ENCODE measurements around the gene ATP2A2. TPM values are rescaled to one million over a fixed set of nuclear protein-coding genes. Genes with fewer than 3 reads are reported as not detected.
A peak's percentile ranks its signal among the peaks of the same experiment; 100 is the strongest.
"Not testable (repeated sequence)": the region's sequence is repeated elsewhere in the genome, so short reads cannot be mapped to it uniquely, and the experiment has no call there.

The ATP2A2 gene
- total RNA-seq, 2 experiments from 2014 or later, result 95.5 to 98.6 TPM

DNA sequence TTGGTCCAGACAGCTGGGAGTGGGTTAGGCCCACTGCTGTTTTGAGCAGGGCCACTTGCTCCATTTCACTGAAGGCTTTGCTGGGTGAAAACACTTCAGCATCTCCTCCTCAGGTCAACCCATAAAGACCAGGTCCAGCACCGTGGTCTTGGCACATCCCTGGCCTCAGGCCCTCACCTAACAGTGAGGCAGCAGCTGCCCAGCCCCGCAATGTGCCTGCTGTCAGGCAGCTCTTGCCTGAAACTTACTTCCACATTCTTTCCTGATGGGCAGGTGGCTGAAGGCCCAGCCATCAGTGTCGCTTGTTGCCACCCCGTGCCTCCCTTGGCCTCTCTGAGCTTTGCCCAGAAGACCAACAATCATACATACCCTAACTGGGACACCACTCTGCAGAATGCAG is 68.0 kb downstream of the ATP2A2 start:
- CTCF ChIA-PET, result interaction anchor here (1.0 to 2.0 kb wide), 2 partner anchors 27 to 82 kb away, joined by 3 to 11 read pairs; no protein-coding TSS in a partner anchor
- peak overlapping the region; percentile 69 for H3K27ac Mint-ChIP-seq
- intact Hi-C loops (cut with micrococcal nuclease), result loop anchor here (5.0 kb wide), 1 partner anchor 67 kb away; the partner anchor contains the start of gene ATP2A2

DNA sequence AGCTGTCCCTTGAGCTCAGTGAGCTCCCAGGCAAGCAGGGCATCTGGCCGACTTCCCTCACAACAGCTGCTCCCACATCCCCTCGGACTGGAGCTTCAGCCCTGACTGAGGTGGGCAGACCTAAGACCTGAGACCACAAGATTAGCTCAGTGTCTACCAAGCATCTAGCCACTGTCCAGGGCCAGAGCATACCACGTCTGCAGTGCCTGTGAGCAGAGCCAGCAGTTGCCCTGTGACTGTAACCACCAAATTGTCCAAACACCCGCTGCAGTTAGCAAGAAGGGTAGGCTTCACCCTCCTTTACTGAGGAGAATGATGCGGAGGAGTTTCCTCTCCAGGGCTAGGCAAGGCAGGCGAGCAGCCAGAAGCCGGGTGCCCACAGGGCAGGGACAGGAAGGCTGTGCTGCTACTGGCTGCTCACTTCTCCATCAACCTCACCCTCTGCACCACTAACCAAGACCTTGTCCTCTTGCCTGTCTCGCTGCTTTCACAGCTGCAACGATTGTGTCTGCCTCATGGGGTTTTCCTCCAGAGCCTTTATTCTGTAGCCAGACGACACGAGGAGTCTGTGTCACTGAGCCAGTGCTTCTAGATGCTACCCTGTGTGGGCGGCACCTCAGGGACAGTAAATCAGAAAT is 68.6 kb downstream of the ATP2A2 start:
- Mint-ChIP-seq H3K4me3 (no peak overlapping the region), H3K27ac (peak overlapping the region; percentile 69), H3K36me3 (ENCODE audit: low read depth) (peaks cover 31% of the 10 kb centered on the region), H3K4me1 (ENCODE audit: low read depth) (peaks cover 35% of the 10 kb centered on the region), H3K27me3 (ENCODE audit: low read depth) (peaks cover 2% of the 10 kb centered on the region), H3K9me3 (no peaks in the 10 kb centered on the region)
- CTCF ChIA-PET, result interaction anchor here (0.6 to 2.0 kb wide), 5 partner anchors 27 to 248 kb away, joined by 3 to 11 read pairs (median 3); no protein-coding TSS in a partner anchor
- intact Hi-C loops (cut with micrococcal nuclease), result loop anchor here (5.0 kb wide), 2 partner anchors 67 to 247 kb away; partner anchors contain the start of gene ATP2A2
- DNase-seq, result peak; percentile 78

More for the DNA sequence above, 68.0 kb downstream of the ATP2A2 start:
- peaks cover 33% of the 10 kb centered on the region for H3K36me3 Mint-ChIP-seq (ENCODE audit: low read depth)
- no peaks in the 10 kb centered on the region for H3K9me3 Mint-ChIP-seq
- peaks cover 33% of the 10 kb centered on the region for H3K4me1 Mint-ChIP-seq (ENCODE audit: low read depth)
- H3K27me3 Mint-ChIP-seq (ENCODE audit: low read depth), result peaks cover under 1% of the 10 kb centered on the region
- no peak overlapping the region for H3K4me3 Mint-ChIP-seq
- DNase-seq, result no peak

DNA sequence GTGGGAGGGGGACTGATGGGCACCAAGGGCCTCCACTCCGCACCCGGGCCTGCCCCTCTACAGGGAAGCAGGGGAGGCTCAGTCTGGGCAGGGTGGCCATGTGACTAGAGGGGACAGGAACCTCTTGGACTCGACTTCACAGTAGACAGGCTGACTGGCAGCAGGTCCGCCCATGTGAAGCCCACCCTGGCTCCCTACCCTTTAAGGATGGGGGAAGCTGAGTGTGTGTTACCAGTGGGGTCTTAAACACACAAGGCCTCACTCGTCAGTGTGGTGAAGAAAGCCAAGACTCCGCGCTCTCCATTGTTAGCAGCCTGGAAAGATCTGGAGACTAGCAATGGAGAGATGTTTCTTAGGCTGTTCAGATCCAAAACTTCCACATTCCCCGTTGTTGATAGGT is 70.1 kb downstream of the ATP2A2 start:
- no peak overlapping the region for H3K27ac Mint-ChIP-seq
- H3K27me3 Mint-ChIP-seq (ENCODE audit: low read depth), result peaks cover 2% of the 10 kb centered on the region
- intact Hi-C loops (cut with micrococcal nuclease), result loop anchor here (5.0 kb wide), 1 partner anchor 249 kb away; no protein-coding TSS in a partner anchor
- H3K36me3 Mint-ChIP-seq (ENCODE audit: low read depth), result peaks cover 21% of the 10 kb centered on the region
- CTCF ChIA-PET, result interaction anchor here (0.9 to 4.5 kb wide), 4 partner anchors 80 to 250 kb away, joined by 3 to 30 read pairs (median 8); no protein-coding TSS in a partner anchor
- no peak overlapping the region for H3K4me3 Mint-ChIP-seq
- H3K4me1 Mint-ChIP-seq (ENCODE audit: low read depth), result peaks cover 41% of the 10 kb centered on the region
- DNase-seq, result no peak
- H3K9me3 Mint-ChIP-seq, result no peaks in the 10 kb centered on the region

DNA sequence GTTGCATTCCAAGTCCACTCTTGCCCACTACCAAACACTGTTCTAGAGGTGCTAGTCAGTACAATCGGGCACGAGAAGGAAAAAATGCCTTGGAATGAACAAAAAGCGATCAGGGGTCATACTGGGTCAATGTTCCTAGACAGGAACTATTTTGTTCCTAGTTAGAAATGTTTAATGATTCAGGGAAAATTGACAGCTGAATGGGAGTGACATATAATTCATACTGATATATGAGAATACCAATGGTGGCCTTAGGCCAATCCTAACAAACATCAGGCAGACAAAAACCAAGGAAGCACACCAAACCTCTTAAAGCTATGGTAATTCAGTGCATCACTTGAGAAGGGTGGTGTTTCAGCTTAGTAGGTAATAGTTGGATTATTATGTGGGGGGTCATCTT is 71.4 kb downstream of the ATP2A2 start:
- H3K9me3 Mint-ChIP-seq, result no peaks in the 10 kb centered on the region
- peaks cover 2% of the 10 kb centered on the region for H3K27me3 Mint-ChIP-seq (ENCODE audit: low read depth)
- DNase-seq, result no peak
- no peak overlapping the region for H3K4me3 Mint-ChIP-seq
- peaks cover 39% of the 10 kb centered on the region for H3K4me1 Mint-ChIP-seq (ENCODE audit: low read depth)
- intact Hi-C loops (cut with micrococcal nuclease), result loop anchor here (5.0 kb wide), 1 partner anchor 250 kb away; no protein-coding TSS in a partner anchor
- H3K36me3 Mint-ChIP-seq (ENCODE audit: low read depth), result peaks cover 15% of the 10 kb centered on the region
- CTCF ChIA-PET, result interaction anchor here (0.6 to 4.5 kb wide), 7 partner anchors 13 to 622 kb away, joined by 3 to 30 read pairs (median 4); partner anchors contain the start of gene ARPC3
- H3K27ac Mint-ChIP-seq, result no peak overlapping the region

- intact Hi-C loops (cut with micrococcal nuclease), result loop anchor here (5.0 kb wide), 1 partner anchor 251 kb away; no protein-coding TSS in a partner anchor
- CTCF ChIA-PET, result interaction anchor here (0.5 to 4.5 kb wide), 10 partner anchors 12 to 621 kb away, joined by 3 to 30 read pairs (median 4); partner anchors contain the start of gene ARPC3
- Mint-ChIP-seq H3K9me3 (no peaks in the 10 kb centered on the region), H3K4me1 (ENCODE audit: low read depth) (peaks cover 29% of the 10 kb centered on the region), H3K27ac (no peak overlapping the region), H3K27me3 (ENCODE audit: low read depth) (peaks cover 2% of the 10 kb centered on the region), H3K4me3 (no peak overlapping the region), H3K36me3 (ENCODE audit: low read depth) (peaks cover 9% of the 10 kb centered on the region)
- DNase-seq, result no peak
Observed at GRCh38 chr12:110353211-110353965, 72.3 kb downstream of the ATP2A2 start.

- CTCF ChIA-PET, result interaction anchor here (0.6 to 4.5 kb wide), 5 partner anchors 37 to 252 kb away, joined by 3 to 30 read pairs (median 4); no protein-coding TSS in a partner anchor
- no peak for DNase-seq
- H3K9me3 Mint-ChIP-seq, result no peaks in the 10 kb centered on the region
- no peak overlapping the region for H3K27ac Mint-ChIP-seq
- peaks cover 7% of the 10 kb centered on the region for H3K36me3 Mint-ChIP-seq (ENCODE audit: low read depth)
- intact Hi-C loops (cut with micrococcal nuclease), result loop anchor here (5.0 kb wide), 1 partner anchor 252 kb away; no protein-coding TSS in a partner anchor
- H3K4me1 Mint-ChIP-seq (ENCODE audit: low read depth), result peaks cover 21% of the 10 kb centered on the region
- H3K27me3 Mint-ChIP-seq (ENCODE audit: low read depth), result peaks cover 2% of the 10 kb centered on the region
- no peak overlapping the region for H3K4me3 Mint-ChIP-seq
Observed at GRCh38 chr12:110354172-110354780, 73.2 kb downstream of the ATP2A2 start.

GRCh38 chr12:110355073-110355472 is 74.0 kb downstream of the ATP2A2 start:
- Mint-ChIP-seq H3K27me3 (ENCODE audit: low read depth) (peaks cover 2% of the 10 kb centered on the region), H3K4me3 (no peak overlapping the region), H3K36me3 (ENCODE audit: low read depth) (peaks cover 4% of the 10 kb centered on the region), H3K27ac (no peak overlapping the region), H3K4me1 (ENCODE audit: low read depth) (peaks cover 13% of the 10 kb centered on the region), H3K9me3 (no peaks in the 10 kb centered on the region)
- DNase-seq, result peak; percentile 59
- intact Hi-C loops (cut with micrococcal nuclease), result loop anchor here (1.0 to 5.0 kb wide), 2 partner anchors 76 to 247 kb away; no protein-coding TSS in a partner anchor
- CTCF ChIA-PET, result interaction anchor here (0.6 to 4.5 kb wide), 2 partner anchors 76 to 83 kb away, joined by 3 to 30 read pairs; no protein-coding TSS in a partner anchor

DNA sequence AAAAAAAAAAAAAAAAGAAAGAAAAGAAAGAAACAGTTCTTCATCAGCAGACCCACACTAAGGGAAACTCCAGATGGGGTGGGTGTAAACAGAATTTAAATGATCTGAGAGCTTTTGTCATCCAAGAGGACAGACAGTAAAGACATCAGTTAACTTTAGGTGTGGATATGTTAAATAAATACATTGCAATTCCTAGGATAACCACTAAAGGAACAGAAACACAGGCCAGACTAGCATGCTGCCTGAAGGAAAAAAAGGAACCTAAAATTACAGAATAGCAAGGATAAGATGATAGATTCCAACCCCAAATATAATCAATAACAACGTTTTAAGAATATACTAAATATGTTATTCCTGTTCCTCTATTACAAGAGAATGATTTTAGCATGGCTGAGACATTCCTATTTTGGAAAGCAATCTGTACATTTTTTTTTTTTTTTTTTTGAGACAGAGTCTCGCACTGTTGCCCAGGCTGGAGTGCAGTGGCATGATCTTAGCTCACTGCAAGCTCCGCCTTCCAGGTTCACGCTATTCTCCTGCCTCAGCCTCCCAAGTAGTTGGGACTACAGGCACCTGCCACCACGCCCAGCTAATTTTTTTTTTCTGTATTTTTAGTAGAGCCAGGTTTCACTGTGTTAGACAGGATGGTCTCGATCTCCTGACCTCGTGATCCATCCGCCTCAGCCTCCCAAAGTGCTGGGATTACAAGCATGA is 77.5 kb downstream of the ATP2A2 start:
- H3K27ac Mint-ChIP-seq; H3K4me1 Mint-ChIP-seq (ENCODE audit: low read depth); H3K27me3 Mint-ChIP-seq (ENCODE audit: low read depth); H3K9me3 Mint-ChIP-seq; H3K36me3 Mint-ChIP-seq (ENCODE audit: low read depth); DNase-seq; H3K4me3 Mint-ChIP-seq: not testable (repeated sequence)
- intact Hi-C loops (cut with micrococcal nuclease), result loop anchor here (5.0 kb wide), 1 partner anchor 244 kb away; no protein-coding TSS in a partner anchor
- CTCF ChIA-PET, result interaction anchor here (0.7 to 1.8 kb wide), 3 partner anchors 73 to 1201 kb away, joined by 4 to 13 read pairs (median 5); no protein-coding TSS in a partner anchor

GRCh38 chr12:110361216-110361615 is 80.2 kb downstream of the ATP2A2 start:
- DNase-seq, result no peak
- intact Hi-C loops (cut with micrococcal nuclease), result no loop called here
- Mint-ChIP-seq H3K9me3 (no peaks in the 10 kb centered on the region), H3K27me3 (ENCODE audit: low read depth) (no peaks in the 10 kb centered on the region), H3K36me3 (ENCODE audit: low read depth) (no peaks in the 10 kb centered on the region), H3K27ac (no peak overlapping the region), H3K4me1 (ENCODE audit: low read depth) (no peaks in the 10 kb centered on the region), H3K4me3 (no peak overlapping the region)
- CTCF ChIA-PET, result no interaction called here

- H3K27me3 Mint-ChIP-seq (ENCODE audit: low read depth), result no peaks in the 10 kb centered on the region
Observed at GRCh38 chr12:110365489-110366320, 84.7 kb downstream of the ATP2A2 start.

More at GRCh38 chr12:110365489-110366320, 84.7 kb downstream of the ATP2A2 start:
- H3K27ac Mint-ChIP-seq, result no peak overlapping the region
- H3K4me3 Mint-ChIP-seq, result no peak overlapping the region
- CTCF ChIA-PET, result interaction anchor here (1.1 to 1.4 kb wide), 2 partner anchors 9 to 13 kb away, joined by 4 to 5 read pairs; no protein-coding TSS in a partner anchor
- intact Hi-C loops (cut with micrococcal nuclease), result no loop called here
- no peaks in the 10 kb centered on the region for H3K4me1 Mint-ChIP-seq (ENCODE audit: low read depth)
- DNase-seq, result no peak
- no peaks in the 10 kb centered on the region for H3K36me3 Mint-ChIP-seq (ENCODE audit: low read depth)
- H3K9me3 Mint-ChIP-seq, result no peaks in the 10 kb centered on the region

All from activated naive CD4-positive, alpha-beta T cell treated with anti-CD3 and anti-CD28 coated beads for 36 hours (primary cell).